HG03097 (cell line): ENCODE measurements around the gene MEF2A.

Experiments used
- ATAC-seq: cut with Tn5 transposase; IDR thresholded peaks from one replicate; pipeline ENCODE4 v1.9.1; 2021; ENCODE audit not compliant: unreplicated experiment, low FRiP score

MEF2A gene

DNA sequence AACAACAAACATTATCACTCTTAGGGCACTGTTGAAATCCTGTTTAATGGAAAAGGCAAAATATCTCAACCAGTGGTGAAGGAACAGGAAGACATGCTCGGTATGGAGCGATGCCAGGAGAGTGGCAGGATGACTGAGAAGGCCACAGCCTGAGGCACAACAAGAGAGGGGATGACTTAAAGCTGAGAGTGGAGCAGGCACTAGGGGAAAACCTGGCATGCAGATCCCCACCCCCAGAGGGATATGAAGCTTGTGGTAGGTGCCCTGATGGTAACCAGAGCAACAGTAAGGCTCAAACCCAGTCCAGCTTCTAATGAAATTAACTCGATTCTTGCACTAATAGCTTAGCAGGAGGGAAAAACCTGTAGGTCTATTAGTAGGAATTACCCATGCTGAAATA is 127.0 kb downstream of the MEF2A start:
- no peak for ATAC-seq

DNA sequence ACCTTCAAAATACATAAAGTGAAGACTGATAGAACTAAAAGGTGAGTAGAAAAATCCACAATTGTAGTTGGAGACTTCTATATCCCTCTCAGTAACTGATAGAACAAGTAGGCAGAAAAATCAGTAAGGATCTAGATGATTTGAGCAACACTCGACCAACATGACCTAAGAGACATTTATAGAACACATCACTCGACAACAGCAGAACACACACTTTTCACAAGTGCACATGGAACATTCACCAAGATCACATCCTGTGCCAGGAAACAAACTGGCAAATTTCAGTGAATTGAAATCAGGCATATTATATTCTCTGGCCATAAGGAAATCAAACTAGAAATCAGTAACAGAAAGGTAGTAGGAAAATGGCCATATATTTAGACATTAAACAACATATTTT is 130.3 kb downstream of the MEF2A start:
- no peak for ATAC-seq

DNA sequence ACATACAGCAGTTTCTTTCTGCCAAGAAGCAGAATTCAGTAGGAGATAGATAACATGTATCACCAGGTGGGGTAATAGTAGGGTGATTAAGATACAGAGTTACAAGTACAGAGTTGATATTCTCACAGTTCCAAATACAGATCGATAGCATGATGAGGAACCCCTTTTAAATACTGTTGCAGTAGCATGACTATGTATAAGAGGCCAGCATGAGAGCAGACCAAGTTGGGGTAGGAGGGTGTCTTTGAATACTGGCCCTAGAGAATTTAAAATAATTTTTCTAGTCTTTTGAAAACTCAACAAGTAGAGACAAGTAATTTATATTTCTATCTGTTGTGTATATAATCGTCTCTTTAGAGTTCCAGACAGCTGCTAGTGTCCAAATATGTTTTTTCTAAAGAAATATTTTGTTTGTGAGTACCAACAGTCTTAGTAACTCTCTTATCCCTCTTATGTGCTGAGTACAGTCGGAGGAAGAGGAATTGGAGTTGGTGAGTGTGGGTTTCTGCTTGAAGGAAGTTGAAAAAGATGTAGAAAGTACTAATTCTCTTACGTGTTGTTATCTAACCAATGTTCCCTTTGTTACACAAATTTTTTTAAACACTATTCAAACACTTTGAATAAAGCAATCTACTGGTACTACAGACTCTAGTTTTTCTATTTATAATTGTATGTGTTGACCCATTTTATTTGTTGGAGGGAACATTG is 137.3 kb downstream of the MEF2A start:
- ATAC-seq = no peak

- ATAC-seq = peak; percentile 4
Measured at GRCh38 chr15:99703603-99704443, 138.0 kb downstream of the MEF2A start.

- ATAC-seq = peak; percentile 54
Measured at GRCh38 chr15:99704444-99704838, 138.7 kb downstream of the MEF2A start.

DNA sequence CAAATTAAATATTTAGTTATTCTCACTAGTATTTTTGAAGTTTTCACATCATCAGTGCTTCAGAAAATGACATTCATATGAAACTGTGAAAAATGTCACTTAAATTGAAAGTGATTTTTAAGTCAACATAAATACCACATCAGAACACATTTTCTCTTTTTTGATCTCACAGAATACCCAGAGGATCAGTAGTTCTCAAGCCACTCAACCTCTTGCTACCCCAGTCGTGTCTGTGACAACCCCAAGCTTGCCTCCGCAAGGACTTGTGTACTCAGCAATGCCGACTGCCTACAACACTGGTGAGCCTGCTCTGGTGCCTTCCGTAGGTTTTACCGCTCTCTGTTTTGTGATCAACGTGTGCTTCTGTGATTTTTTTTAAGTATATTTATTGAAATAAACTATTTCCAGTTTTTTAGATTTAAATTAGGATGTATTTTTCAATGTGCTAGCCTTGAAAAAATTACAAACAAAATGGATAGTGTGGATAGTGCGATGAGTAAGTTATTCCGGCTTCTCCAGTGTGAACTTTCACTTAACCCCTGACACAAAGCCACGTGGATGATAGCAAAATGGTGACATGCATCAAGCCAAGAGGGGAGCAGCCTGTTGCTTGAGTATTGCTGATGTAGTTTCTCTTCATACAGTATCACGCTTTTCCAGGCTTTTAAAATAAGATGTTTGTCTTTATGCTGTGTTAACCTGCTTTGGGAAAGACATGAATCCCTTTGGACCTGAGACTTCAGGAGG is 140.9 kb downstream of the MEF2A start:
- ATAC-seq = no peak

DNA sequence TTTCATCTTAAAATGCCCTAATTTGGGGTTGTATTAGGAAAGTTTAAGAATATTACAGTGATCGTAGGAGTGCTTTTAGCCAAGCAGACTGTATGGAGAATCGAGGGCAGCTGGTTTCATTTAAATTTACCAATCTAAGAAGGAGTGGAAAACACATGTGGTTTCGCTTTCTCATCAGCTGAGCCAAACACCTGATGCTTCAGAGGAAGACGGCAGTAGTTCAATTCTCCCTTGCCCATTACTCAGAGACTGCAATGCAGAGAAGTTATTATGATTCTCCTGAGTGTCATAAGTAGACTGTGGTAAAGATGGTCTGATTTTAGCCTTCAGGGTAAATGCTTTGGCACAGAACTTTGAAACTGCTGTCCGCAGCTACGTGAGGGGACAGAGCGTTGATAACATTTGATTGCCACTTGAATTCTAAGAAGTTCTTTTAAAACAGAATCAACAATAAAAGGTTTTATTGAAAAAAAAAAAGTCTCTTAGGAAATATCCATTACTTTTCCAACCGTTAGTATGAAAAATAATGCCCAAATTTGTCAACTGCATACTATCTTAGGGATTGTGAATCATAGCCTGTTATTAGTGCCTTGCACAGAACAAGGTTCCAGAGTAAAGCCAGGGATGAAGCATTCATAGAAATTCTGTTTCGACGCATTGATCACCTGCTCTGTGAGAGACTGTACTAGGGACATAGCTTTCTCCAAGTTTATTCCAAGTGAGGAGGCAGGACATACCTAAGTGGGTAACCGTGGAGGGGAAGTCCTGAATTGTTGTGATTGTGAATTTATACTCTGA is 141.9 kb downstream of the MEF2A start:
- no peak for ATAC-seq

GRCh38 chr15:99708563-99708962 is 142.8 kb downstream of the MEF2A start:
- ATAC-seq = no peak

- ATAC-seq = no peak
Measured at GRCh38 chr15:99709243-99709986, 143.6 kb downstream of the MEF2A start.

DNA sequence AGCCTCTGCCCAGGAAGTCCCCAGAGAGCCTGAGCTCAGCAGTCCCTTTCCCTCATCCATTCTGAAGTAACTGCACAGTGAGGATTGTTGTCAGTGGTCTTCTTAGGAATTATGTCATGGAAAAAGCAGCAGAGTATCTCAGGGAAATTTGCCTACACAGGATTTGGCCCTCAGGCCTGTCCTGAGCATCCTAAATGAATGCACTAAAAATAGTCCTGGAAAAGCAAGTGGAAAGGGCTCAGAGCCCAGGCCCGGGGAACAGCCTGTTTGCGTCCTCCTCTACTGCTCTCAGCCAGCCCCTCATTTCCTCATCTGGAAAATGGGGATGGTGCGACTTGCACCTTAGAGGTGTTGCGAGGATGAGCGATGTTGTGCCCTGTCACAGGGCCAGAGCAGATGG is 145.8 kb downstream of the MEF2A start:
- no peak for ATAC-seq

- no peak for ATAC-seq
Measured at GRCh38 chr15:99712415-99712814, 146.6 kb downstream of the MEF2A start.

DNA sequence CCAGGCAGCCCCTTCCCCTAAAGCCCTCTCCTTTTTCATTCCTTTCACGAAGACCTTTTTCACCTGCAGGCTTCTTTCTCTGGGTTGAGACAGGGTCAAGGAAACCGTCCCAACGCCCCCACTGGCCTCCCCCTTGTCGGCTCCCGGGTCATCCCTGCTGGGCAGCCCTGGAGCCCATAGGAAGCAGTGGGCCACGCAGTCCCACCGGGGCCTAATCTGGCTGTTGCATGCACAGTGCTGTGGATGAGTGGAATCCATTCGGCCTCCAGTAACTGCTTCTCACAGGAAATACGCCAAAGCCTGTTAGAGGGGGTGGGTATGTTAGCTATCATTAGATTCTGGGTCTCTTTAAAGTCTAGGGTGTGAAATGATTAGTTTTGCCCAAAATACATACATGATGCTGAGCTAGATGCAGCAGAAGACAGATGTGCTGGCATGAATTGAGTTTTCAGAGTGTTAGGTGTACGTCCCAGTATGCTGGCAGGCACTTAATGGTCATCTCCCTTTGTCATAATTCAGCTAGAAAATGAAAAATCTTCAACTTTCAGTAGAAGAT is 150.8 kb downstream of the MEF2A start:
- ATAC-seq = no peak

GRCh38 chr15:99717161-99718009 is 151.6 kb downstream of the MEF2A start:
- ATAC-seq = no peak

GRCh38 chr15:99718421-99718820 is 152.6 kb downstream of the MEF2A start:
- no peak for ATAC-seq

DNA sequence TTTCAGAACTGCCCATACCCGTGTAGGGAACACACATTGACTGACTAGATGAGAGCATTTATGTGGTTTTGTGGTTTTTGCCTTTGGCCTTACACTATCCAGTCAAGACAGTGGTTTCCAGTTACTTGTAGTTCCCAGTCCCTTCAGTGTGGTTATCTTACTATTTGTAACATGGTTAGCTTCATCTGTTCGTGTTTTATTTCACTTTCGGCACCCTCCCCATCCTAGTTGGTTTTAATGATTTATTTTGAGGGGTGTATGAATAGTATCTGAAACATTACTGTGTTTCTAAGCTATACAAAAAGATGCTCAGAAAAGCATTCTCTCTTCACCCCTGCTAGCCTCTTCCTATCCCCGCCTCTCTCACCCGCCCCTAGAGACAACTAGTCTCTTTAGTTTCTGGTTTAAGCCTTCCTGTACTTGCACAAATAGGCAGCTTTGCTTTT is 153.3 kb downstream of the MEF2A start:
- ATAC-seq = peak; percentile 73

DNA sequence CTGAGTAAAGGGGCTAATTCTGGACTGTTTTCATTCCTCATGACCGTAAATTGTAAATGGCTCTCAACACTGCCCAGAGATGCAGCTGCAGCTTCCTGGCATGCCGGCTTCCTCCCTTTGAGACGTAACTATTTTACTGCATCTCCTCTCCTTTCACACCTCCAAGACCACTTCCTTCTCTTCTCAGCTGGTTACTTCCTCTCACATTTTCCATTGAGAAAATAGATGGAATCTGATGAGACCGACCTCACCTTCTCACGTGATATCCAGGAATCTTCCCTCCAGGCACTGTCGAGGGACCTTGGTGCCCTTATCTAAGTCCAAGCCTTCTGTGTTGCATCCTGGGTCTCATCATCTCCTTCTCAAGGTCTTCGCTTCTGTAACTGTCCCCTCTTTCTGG is 154.7 kb downstream of the MEF2A start:
- ATAC-seq = no peak

DNA sequence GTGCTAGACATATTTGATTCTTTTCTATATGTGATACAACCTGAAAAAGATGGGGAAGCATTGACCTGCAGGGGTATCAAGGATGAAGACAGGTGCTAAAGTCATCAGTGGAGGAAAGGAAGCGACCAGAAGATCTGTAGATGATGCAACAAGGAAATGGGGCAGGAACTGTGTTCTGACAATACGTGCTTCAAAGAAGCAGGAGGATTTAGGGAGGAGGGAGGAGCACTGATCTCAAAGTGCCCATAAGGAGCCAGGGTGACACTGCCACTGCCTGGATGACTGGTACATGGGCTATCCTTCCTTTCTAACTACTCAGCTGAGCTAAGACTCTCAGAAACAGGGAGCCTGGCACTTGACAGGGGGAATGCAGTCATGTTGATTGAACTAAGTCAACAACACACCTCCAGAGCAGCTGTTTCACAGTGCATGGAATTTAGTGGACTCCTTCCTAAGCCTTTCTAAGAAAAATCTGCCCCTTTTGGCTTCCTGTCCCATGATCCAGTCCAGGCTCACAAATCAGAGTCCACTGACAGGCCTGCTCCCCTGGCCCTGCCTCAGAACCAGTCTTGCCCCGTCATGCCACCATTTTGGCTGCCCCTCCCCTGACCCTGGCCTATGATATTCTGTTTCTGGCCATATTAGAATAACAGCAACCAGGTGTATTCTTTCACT is 155.5 kb downstream of the MEF2A start:
- no peak for ATAC-seq

GRCh38 chr15:99721896-99722295 is 156.1 kb downstream of the MEF2A start:
- ATAC-seq = no peak
